ENCODE data around the gene DNAJC15.

DNA sequence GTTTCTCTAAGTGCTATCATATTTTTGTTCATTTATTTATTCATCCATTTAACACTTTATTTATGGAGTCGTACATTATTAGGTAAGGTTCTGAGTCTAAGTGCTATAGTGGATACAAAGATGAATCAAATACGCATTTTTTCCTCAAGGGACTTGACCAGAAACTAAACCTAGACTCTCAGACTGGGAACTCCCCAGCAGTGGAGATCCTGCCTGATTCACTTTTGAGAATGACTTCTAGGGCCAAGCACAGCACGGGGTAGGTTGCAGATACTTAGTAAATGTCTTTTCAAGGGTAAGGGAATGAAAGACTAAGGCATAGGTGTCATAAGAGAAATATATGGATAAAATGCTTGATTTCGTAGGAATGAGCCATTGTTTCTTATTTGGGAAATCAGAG is 7.2 kb downstream of the DNAJC15 start:
- TF ChIP-seq CTCF (IDR thresholded peaks at IDR 0.05) (no peak), POLR2A (IDR thresholded peaks at IDR 0.05) (no peak)

All from thyroid gland (tissue), 4 donors.